ENCODE results near the gene NFE2L2. TPM values are rescaled to one million over a fixed set of nuclear protein-coding genes. Genes with fewer than 3 reads are reported as not detected.

The NFE2L2 gene
- total and polyA plus RNA-seq, 9 of the 15 experiments (the other 6 are each of a cell fraction or from before 2014, with no cell fraction given) = 29.3 to 120 (median 59.3) TPM

DNA sequence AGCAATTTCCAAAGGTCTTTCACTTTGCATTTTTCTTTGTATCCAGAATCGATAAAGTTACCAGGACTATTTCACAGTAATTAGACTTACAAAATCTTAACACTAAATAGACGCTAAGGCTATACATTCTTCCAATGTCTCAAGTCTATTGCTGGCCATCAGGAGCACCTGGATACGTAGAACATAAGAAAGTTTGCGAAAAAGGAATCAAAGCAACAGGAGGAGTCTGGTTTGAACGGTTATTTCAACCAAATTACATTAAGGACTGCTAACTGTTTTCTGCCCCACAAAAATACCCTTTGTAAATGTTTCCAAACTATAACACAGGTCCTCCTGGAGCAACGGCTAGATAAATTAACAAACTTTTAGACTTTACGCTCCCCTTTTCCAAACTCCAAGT, 53.4 kb downstream of the NFE2L2 start (continued):
- TF ChIP-seq, protein P1, sequence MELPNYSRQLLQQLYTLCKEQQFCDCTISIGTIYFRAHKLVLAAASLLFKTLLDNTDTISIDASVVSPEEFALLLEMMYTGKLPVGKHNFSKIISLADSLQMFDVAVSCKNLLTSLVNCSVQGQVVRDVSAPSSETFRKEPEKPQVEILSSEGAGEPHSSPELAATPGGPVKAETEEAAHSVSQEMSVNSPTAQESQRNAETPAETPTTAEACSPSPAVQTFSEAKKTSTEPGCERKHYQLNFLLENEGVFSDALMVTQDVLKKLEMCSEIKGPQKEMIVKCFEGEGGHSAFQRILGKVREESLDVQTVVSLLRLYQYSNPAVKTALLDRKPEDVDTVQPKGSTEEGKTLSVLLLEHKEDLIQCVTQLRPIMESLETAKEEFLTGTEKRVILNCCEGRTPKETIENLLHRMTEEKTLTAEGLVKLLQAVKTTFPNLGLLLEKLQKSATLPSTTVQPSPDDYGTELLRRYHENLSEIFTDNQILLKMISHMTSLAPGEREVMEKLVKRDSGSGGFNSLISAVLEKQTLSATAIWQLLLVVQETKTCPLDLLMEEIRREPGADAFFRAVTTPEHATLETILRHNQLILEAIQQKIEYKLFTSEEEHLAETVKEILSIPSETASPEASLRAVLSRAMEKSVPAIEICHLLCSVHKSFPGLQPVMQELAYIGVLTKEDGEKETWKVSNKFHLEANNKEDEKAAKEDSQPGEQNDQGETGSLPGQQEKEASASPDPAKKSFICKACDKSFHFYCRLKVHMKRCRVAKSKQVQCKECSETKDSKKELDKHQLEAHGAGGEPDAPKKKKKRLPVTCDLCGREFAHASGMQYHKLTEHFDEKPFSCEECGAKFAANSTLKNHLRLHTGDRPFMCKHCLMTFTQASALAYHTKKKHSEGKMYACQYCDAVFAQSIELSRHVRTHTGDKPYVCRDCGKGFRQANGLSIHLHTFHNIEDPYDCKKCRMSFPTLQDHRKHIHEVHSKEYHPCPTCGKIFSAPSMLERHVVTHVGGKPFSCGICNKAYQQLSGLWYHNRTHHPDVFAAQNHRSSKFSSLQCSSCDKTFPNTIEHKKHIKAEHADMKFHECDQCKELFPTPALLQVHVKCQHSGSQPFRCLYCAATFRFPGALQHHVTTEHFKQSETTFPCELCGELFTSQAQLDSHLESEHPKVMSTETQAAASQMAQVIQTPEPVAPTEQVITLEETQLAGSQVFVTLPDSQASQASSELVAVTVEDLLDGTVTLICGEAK (IDR thresholded peaks at IDR 0.05) = peak; percentile 11; the same call in 1 of the 2 replicates
- TF ChIP-seq, protein P1 (CRISPR knock-in tag; IDR thresholded peaks at IDR 0.05) = no peak
- TF ChIP-seq, protein P2, sequence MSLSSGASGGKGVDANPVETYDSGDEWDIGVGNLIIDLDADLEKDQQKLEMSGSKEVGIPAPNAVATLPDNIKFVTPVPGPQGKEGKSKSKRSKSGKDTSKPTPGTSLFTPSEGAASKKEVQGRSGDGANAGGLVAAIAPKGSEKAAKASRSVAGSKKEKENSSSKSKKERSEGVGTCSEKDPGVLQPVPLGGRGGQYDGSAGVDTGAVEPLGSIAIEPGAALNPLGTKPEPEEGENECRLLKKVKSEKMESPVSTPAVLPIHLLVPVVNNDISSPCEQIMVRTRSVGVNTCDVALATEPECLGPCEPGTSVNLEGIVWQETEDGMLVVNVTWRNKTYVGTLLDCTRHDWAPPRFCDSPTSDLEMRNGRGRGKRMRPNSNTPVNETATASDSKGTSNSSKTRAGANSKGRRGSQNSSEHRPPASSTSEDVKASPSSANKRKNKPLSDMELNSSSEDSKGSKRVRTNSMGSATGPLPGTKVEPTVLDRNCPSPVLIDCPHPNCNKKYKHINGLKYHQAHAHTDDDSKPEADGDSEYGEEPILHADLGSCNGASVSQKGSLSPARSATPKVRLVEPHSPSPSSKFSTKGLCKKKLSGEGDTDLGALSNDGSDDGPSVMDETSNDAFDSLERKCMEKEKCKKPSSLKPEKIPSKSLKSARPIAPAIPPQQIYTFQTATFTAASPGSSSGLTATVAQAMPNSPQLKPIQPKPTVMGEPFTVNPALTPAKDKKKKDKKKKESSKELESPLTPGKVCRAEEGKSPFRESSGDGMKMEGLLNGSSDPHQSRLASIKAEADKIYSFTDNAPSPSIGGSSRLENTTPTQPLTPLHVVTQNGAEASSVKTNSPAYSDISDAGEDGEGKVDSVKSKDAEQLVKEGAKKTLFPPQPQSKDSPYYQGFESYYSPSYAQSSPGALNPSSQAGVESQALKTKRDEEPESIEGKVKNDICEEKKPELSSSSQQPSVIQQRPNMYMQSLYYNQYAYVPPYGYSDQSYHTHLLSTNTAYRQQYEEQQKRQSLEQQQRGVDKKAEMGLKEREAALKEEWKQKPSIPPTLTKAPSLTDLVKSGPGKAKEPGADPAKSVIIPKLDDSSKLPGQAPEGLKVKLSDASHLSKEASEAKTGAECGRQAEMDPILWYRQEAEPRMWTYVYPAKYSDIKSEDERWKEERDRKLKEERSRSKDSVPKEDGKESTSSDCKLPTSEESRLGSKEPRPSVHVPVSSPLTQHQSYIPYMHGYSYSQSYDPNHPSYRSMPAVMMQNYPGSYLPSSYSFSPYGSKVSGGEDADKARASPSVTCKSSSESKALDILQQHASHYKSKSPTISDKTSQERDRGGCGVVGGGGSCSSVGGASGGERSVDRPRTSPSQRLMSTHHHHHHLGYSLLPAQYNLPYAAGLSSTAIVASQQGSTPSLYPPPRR (CRISPR knock-in tag; IDR thresholded peaks at IDR 0.05; ENCODE audit: borderline replicate concordance) = 0 out of 2 replicates have a peak, but pooled peaks have one; percentile 54
- TF ChIP-seq JUND (IDR thresholded peaks at IDR 0.05; ENCODE audit: borderline replicate concordance, low read depth, low read length) (no peak), JUND (tag; IDR thresholded peaks at IDR 0.05; ENCODE audit: borderline replicate concordance, low read depth, low read length) (0 out of 3 replicates have a peak, but pooled peaks have one; percentile 8)

Data from K562 (cell line).